Measurements from ENCODE around the gene UBE4A. TPM values are rescaled to one million over a fixed set of nuclear protein-coding genes. Genes with fewer than 3 reads are reported as not detected.

UBE4A gene
- total and polyA plus RNA-seq, 2 donors (not counting 3 experiments of a cell fraction or from before 2014, with no cell fraction given) = 13.3 to 40.2 TPM

GRCh38 chr11:118310781-118311485 is 48.5 kb upstream of the UBE4A start:
- CTCF ChIA-PET = interaction anchor here (0.8 to 2.4 kb wide), 8 partner anchors 10 to 140 kb away, joined by 3 to 23 read pairs (median 4); no protein-coding TSS in a partner anchor
- DNase-seq (ENCODE audit: low read depth, low spot score) = peak; percentile 6

More at GRCh38 chr11:118310781-118311485, 48.5 kb upstream of the UBE4A start:
- H2AFZ ChIP-seq (ENCODE audit: low read depth, low read length) = no peak overlapping the region
- peaks cover 7 to 12% of the 10 kb centered on the region in 2 experiments for H3K27me3 ChIP-seq (ENCODE audit: control insufficient read depth in 2 of 2, insufficient read depth in 2 of 2, low read length in 2 of 2)
- no peak overlapping the region for H3K27ac ChIP-seq (ENCODE audit: insufficient read depth, low read depth, low read length)
- no peaks in the 10 kb centered on the region for H3K9me1 ChIP-seq (replicated peaks; ENCODE audit: control insufficient read depth, extremely low read depth, insufficient read depth, low read length)
- intact Hi-C loops (cut with micrococcal nuclease) = no loop called here
- BruUV-seq (replicated peaks) = no TSS peak
- H3K36me3 ChIP-seq (ENCODE audit: control insufficient read depth in 2 of 2, extremely low read depth in 1 of 2, insufficient read depth in 2 of 2, low read length in 2 of 2) = no peaks in the 10 kb centered on the region
- H3K9me3 ChIP-seq (replicated peaks; ENCODE audit: control insufficient read depth, insufficient read depth, low read length) = no peaks in the 10 kb centered on the region
- no peak overlapping the region for H3K4me3 ChIP-seq (replicated peaks in 1 of 3; ENCODE audit: insufficient read depth in 1 of 3, low read depth in 1 of 3, low read length in 3 of 3)
- no peak for TF ChIP-seq JUN (IDR thresholded peaks at IDR 0.05; ENCODE audit: borderline replicate concordance, insufficient read depth, insufficient read length, low read depth)
- no peak for TF ChIP-seq MAX (IDR thresholded peaks at IDR 0.05; ENCODE audit: insufficient read depth, insufficient read length)
- no peak for TF ChIP-seq GATA2 (IDR thresholded peaks at IDR 0.05; ENCODE audit: insufficient read depth, insufficient read length, low read depth, low read length)
- no peak for TF ChIP-seq MYC (IDR thresholded peaks at IDR 0.05; ENCODE audit: low read depth, low read length)
- TF ChIP-seq FOS (IDR thresholded peaks at IDR 0.05; ENCODE audit: borderline replicate concordance, insufficient read depth, low read length) = no peak
- TF ChIP-seq EZH2 (IDR thresholded peaks at IDR 0.05; ENCODE audit: borderline replicate concordance, low read depth, low read length, severe bottlenecking) = no peak
- no peak for TF ChIP-seq POLR2AphosphoS5 (IDR thresholded peaks at IDR 0.05; ENCODE audit: insufficient read depth, low read depth, low read length)
- no peak for TF ChIP-seq CTCF (IDR thresholded peaks at IDR 0.05; ENCODE audit: extremely low read depth in 1 of 2, insufficient read depth in 1 of 2, low read depth in 1 of 2, low read length in 2 of 2)
- no peak for TF ChIP-seq POLR2A (IDR thresholded peaks at IDR 0.05; ENCODE audit: low read depth, low read length)
- no peak overlapping the region for H3K4me2 ChIP-seq (ENCODE audit: insufficient read depth, low read length)
- H3K4me1 ChIP-seq (ENCODE audit: control insufficient read depth, extremely low read depth, insufficient read depth, low read length) = no peaks in the 10 kb centered on the region
- no peaks in the 10 kb centered on the region for H3K79me2 ChIP-seq (ENCODE audit: control insufficient read depth, insufficient read depth, low read length)
- dilution Hi-C loops (cut with MboI; ENCODE audit: extremely low pct_ligation_motif_present, low sequenced_read_pairs) = no loop called here
- no peak overlapping the region for H3K9ac ChIP-seq (replicated peaks; ENCODE audit: extremely low read depth, insufficient read depth, low read length)
- FAIRE-seq = no peak
- H4K20me1 ChIP-seq (replicated peaks; ENCODE audit: control insufficient read depth, extremely low read depth, insufficient read depth, low read length) = no peaks in the 10 kb centered on the region
- POLR2A ChIA-PET = no interaction called here

Data from endothelial cell of umbilical vein (primary cell).